HG03342 (cell line): Measurements from ENCODE around the gene UGT2B15.

Experiments used
- ATAC-seq: cut with Tn5 transposase; IDR thresholded peaks from one replicate; pipeline ENCODE4 v1.9.1; 2021; ENCODE audit warnings: mild to moderate bottlenecking, moderate library complexity; ENCODE audit not compliant: unreplicated experiment

Gene UGT2B15

DNA sequence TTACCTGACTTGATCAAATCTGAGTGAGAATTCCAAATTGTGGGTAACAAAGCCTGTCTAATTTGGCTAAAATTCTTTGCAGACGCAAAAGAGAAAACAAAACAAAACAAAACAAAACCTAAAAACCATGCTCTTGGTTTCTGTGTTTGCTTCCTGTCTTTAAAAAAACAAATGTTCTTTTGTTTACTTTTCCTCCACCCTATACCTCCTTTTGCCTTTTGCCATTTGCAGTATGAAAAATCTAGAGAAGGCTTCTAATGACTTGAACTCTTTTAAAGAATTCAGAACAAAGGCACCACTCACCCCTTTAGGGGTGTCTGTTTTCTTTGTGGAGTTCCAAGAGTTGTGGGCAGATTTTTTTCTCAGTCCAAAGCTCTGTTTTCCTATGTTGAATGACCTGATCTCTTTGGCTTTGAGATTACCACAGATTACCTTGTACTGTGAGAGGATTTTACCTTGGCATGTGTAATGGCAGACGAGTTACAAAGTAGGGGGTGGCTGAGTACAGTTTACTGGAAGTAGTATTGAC lies 13.9 kb downstream of the UGT2B15 start:
- ATAC-seq, result peak; percentile 58

- peak; percentile 26 for ATAC-seq
These were observed 14.5 kb downstream of the UGT2B15 start for GRCh38 chr4:68655764-68656444.

- ATAC-seq, result no peak
These were observed 15.3 kb downstream of the UGT2B15 start for GRCh38 chr4:68654946-68655721.

- no peak for ATAC-seq
These were observed 18.5 kb downstream of the UGT2B15 start for GRCh38 chr4:68651932-68652331.

DNA sequence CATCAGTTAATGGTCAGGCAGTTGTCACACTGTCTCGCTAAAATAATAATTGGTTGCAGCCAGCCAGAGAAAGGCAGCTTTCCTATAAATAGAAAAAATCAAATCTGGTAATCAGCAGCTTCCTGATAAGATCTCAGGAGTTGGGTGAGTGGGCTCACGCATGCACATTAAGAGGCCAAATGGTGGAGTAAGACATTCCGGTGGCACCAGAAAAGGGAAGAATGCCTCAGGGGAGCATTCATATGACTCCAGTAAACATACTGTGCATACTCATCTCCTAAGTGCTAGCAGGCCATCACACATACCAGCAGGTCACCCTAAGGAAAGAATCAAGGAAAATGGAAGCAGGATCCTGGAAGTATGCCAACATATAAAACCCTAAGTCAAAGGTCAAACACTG lies 40.1 kb downstream of the UGT2B15 start:
- no peak for ATAC-seq

- ATAC-seq, result peak; percentile 55
These were observed 47.7 kb downstream of the UGT2B15 start for GRCh38 chr4:68622731-68623130.

GRCh38 chr4:68617003-68617698 lies 53.3 kb downstream of the UGT2B15 start:
- ATAC-seq, result peak; percentile 79

GRCh38 chr4:68615699-68616422 lies 54.6 kb downstream of the UGT2B15 start:
- no peak for ATAC-seq

DNA sequence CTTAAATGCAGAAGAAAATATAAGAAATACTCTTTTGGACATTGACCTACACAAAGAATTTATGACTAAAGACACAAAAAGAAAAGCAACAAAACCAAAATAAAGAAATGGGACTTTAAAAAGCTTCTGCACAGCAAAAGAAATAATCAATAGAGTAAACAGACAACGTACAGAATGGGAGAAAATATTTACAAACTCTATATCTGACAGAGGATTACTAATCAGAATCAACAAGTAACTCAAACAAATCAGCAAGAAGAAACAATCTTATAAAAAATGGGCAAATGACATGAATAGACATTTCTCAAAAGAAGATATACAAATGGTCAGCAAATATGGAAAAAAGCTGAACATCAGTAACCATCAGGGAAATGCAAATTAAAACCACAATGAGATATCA lies 56.7 kb downstream of the UGT2B15 start:
- no peak for ATAC-seq

DNA sequence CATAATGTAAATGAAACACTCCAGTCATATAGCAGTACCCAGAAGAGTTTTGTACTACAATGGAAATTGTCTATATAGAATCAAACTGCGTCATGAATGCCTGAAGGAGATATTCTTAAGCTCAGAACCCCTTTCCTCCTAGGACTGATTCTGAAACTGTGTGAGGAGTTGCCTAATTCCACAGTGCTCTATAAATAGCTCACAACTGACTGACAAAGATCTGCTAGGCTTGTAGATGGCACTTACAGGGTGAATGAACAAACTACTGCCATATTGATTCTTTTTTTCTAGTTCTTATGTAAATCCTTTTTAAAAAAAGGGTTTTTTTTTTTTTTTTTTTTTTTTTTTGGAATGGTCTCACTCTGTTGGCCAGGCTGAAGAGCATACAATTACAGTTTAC lies 64.2 kb downstream of the UGT2B15 start:
- ATAC-seq, result no peak

DNA sequence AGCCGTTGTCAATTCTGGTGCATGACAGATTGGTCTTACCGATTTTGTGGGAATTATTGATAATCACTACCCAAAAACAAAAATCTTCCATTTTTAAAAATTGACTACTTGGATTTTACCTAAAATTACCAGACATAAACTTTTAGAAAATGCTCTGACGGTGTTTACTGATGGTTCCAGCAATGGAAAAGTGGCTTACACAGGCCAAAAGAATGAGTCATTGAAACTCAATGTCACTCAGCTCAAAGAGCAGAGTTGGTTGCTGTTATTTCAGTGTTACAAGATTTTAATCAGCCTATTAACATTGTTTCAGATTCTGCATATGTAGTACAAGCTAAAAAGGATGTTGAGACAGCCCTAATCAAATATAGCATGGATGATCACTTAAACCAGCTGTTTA lies 71.3 kb downstream of the UGT2B15 start:
- ATAC-seq, result no peak

GRCh38 chr4:68597482-68597881 lies 73.0 kb downstream of the UGT2B15 start:
- ATAC-seq, result no peak
